HG03457 (cell line): ENCODE data around the gene ITPR2.

Source experiments
- ATAC-seq: cut with Tn5 transposase; IDR thresholded peaks from one replicate; pipeline ENCODE4 v1.9.1; 2021; ENCODE audit warnings: moderate number of reproducible peaks; ENCODE audit not compliant: unreplicated experiment

ITPR2 gene

DNA sequence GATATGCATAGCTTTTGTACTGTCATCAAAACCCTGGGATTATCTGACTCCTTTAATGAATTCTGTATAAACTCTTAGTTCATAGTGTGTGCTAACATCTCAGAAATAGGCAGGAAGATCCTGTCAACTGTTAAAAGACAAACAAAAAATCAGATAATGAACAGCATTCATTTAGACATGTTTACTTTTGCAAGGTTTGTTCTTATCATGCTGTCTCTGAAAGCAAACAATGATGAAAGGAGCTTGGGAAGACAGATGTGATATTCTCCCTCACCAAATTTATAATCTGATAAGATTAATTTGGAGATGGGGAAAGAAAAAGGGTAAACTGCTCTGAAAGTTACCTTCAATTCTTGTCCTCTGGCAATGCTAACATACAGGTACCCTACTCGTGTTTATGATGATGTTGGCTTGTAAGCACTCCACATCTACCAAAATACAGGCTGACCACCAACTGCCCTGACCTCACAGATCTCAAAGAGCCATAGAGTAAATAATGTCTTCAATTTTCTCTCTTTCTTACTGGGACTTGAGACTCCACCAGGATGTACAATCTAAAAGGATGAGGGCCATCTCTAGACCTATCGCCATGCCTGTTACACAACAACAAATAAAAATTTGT is 403.8 kb downstream of the ITPR2 start:
- ATAC-seq: no peak

GRCh38 chr12:26428420-26428819 is 404.6 kb downstream of the ITPR2 start:
- no peak for ATAC-seq

DNA sequence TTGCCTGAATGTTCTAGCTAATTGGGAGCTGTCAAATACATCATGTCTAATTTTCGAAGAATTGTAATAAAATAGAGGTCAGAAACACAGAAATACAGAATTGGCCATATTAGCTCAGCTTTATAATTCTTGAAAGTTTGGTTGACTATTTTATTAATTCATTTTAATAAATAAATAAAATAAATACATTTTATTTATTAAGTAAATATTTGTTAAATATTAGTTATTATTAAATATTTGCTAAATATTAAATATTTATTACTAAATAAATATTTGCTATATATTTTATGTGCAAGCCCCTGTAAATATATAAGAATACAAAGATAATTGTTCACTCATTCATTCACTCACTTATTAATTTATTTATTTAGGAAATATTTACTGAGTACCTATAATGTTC is 406.3 kb downstream of the ITPR2 start:
- no peak for ATAC-seq

- no peak for ATAC-seq
Measured at GRCh38 chr12:26425587-26426260, 407.3 kb downstream of the ITPR2 start.

- ATAC-seq: no peak
Measured at GRCh38 chr12:26422839-26423398, 410.1 kb downstream of the ITPR2 start.

- ATAC-seq: no peak
Measured at GRCh38 chr12:26416550-26416949, 416.4 kb downstream of the ITPR2 start.

- no peak for ATAC-seq
Measured at GRCh38 chr12:26410689-26411088, 422.3 kb downstream of the ITPR2 start.

GRCh38 chr12:26406813-26407212 is 426.2 kb downstream of the ITPR2 start:
- ATAC-seq: no peak

- ATAC-seq: no peak
Measured at GRCh38 chr12:26406391-26406790, 426.6 kb downstream of the ITPR2 start.

DNA sequence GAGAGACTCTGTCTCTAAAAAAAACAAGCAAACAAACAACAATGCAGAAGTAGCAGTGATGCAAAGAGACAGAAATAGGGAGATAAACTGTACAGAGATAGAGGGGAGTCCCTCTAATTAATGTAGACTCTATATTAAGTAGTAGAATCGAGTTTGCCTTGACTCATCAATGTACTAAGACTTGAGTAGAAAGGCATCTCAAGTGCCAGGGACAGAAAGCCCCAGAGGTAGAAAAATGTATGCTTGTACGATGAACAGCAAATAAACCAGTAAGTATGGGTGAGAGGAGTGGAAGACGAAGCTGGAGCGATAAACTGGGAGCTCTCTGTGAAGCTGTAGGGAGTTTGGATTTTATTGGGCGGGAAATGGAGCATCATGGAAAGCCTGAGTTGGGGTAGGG is 429.4 kb downstream of the ITPR2 start:
- ATAC-seq: no peak

GRCh38 chr12:26402648-26403047 is 430.3 kb downstream of the ITPR2 start:
- no peak for ATAC-seq

GRCh38 chr12:26401874-26402273 is 431.1 kb downstream of the ITPR2 start:
- ATAC-seq: no peak

DNA sequence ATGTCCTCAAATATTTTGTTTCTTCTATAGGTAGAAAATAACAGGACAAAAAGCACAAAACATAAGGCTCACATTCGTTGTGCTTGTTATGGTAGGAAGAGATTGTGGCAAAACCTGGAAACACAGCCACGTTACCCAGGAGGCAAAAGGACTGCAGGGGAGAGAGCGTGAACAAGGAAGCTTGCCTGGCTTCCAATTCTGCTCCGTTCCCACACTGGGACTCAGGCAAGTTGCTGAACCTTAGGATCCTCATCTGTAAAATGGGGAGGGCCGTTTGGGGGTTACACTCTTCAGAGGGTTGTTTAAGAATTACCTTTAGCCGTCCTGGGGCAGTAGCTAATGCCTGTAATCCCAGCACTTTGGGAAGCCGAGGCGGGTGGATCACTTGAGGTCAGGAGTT is 432.4 kb downstream of the ITPR2 start:
- ATAC-seq: no peak

DNA sequence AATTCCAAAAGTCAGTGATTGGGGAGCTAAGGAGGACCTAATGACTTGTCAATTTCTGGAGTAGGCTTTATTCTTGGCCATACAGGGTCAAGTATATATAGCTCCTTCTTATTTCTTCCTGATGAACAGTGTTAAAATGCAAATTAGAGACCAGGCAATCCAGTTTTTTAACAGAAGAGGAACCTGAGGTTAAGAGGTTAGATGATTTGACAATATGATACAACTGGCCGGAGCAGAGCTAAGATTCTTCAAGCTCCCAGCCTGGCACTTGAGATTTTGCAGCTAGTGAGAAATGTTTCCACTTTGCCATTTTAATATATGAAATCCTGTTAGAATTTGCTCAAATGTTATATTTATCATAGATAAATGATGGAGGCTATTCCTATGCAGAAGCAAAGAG is 433.6 kb downstream of the ITPR2 start:
- ATAC-seq: no peak

GRCh38 chr12:26396402-26396801 is 436.6 kb downstream of the ITPR2 start:
- ATAC-seq: no peak

DNA sequence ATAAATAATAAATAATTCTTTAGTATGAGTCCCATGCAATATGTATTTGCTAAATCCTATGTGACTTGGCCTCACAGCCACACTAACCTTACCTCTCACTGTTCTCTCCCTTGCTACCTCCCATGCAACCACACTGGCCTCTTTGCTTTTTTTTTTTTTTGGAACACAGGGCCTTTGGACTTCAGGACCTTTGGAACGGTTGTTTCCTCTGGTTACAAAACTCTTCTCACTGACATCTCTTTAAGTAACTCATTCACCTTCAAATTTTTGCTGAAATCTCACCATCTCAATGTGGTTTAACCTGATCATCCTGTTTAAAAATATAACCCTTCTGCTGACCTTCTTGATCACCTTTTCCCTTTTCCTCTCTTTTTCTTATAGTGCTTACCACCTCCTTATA is 443.7 kb downstream of the ITPR2 start:
- no peak for ATAC-seq

- no peak for ATAC-seq
Measured at GRCh38 chr12:26384536-26384935, 448.5 kb downstream of the ITPR2 start.

DNA sequence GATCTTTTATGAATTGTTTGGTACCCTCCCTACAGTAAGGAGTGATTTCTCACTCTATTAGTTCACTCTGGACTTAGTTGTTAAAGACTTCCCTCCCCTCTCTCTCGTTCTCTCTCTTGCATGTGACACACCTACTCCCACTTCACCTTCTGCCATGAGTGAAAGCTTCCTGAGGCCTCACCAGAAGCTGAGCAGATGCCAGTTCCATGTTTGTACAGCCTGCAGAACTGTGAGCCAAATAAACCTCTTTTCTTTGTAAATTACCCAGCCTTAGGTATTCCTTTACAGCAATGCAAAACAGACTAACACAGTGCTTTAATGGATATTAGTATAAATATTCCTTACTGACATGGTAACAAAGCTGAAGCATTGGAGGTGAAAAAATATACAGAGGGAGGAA is 450.0 kb downstream of the ITPR2 start:
- ATAC-seq: no peak

DNA sequence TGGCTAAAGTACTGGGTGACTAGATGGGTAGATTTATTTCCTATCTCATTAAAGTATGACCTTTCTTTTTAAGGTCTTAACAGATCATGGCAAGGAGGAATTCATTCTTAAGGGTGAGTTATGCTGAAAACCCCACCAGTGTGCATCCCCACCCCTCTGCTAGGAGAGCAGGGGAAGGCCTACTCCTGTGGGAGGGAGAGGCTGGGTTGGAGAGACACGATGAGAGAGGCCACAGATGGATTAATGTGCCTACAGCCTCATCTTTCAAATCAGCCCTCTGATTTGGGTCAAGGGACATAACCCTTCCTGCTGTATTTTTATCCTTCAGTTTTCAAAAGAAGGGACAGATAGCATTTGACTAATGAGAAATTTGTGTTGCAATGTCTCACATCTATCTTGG is 452.1 kb downstream of the ITPR2 start:
- ATAC-seq: no peak

- ATAC-seq: no peak
Measured at GRCh38 chr12:26379777-26380467, 453.1 kb downstream of the ITPR2 start.

DNA sequence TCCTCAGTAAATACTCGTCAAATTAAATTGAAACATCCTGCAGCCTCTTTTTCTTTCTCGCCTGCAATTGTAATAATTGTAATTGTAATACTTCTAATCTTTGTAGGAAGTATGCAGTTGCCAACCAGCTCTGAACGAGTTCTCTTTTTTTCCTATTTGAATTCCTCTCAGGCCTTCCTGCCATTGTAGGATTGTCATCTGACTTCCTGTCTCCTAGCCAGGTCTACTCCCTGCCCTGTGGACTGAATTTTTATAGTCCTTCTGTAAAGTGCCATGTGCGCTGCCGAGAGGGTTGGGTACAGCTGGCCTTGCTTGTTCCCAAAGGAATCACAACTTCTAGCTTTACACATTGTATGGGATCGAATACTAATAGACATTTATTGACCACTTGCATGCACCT is 454.3 kb downstream of the ITPR2 start:
- ATAC-seq: no peak
